HG02973 (cell line): ENCODE measurements around the gene SPTBN5.

Source experiments
- ATAC-seq: cut with Tn5 transposase; IDR thresholded peaks from one replicate; pipeline ENCODE4 v1.9.1; 2021; ENCODE audit warnings: moderate library complexity; ENCODE audit not compliant: unreplicated experiment

SPTBN5 gene

DNA sequence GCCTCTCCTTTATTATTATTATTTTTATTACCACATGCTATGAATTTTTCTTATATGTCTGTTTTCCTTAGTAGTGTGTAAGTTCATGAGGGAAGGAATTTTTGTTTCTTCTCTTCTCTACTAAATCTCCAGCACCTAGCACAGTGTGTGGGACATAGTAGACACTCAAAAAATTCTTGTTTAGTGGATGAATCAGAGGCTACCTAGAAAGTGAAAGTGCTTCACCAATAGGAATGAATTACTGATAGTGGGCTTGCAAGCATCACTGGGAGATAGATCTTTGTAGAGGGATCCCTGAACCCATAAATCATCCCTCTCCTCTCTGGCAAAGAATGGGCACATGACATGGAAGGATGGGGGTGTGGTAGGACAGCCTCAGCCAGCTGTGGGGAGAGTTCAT is 8.5 kb downstream of the SPTBN5 start:
- ATAC-seq: no peak

DNA sequence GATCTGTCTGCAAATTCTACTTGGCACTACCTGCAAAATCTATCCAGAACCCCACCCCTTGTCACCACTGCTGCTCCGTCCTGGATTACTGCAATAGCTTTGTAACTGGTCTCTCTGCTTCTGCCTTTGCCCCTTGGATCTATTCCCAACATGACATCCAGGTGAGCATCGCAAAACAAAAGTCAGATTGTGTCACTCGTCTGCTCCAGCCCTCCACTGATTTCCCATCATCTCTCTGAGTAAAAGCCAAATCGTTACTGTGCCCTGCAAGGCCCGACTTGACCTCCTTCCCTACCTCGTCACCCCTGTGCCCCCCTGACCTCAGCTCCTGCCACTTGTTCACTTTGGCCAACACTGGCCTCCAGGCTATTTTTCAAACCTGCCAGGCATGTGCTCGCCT is 9.4 kb downstream of the SPTBN5 start:
- no peak for ATAC-seq

DNA sequence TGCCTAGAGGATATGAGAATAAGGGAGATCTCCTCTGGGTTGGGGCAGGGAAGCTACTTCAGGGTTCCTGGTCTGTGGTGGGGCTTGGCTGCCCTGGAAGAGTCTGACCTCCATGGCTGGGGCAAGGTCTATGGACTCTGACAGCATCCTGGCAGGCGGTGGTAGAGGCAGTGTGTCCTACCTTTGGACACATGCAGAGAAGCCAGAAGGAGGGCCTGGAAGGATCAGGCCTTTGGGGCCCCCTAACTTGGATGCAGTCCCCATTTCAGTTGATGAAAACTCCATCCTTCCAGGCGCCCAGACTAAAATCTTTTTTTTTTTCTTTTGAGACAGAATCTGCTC is 10.4 kb downstream of the SPTBN5 start:
- ATAC-seq: no peak

DNA sequence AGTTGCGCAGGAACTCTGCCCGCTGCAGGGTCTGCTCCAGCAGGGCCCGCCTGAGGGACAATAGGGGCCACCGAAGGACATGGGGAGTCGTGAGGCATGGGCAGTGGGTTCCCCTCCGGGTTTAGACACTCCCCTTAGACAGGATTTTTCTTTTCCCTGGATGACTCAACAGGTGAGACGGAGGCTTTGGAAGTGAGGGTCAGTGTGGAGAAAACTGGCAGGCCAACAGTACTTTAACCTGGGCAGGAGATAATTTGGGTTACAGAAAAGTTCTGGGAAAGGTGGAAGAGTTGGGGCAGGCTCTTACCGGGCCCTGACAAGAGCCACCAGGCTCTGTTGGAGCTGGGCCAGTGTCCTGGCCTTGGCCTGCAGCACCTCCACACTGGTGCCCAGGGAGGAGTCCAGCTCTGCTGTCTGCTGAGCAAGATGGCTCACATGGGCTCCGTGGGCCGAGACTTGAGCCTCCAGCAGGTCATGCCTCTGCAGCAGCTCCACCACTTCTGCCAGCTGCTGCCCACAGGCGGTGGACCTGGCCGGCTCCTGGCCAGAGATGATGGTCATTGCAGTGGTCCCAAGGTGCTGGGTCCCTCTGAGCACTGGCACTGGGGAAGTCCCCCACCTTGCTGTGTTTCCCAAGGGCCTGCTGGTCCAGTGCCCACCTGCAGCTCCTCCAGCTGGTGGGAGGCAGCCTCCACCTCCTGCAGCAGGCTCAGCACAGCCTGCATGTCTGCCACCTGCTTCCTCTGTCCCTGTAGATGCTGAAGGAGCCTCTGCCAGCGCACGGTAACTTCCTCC is 11.0 kb downstream of the SPTBN5 start:
- no peak for ATAC-seq

DNA sequence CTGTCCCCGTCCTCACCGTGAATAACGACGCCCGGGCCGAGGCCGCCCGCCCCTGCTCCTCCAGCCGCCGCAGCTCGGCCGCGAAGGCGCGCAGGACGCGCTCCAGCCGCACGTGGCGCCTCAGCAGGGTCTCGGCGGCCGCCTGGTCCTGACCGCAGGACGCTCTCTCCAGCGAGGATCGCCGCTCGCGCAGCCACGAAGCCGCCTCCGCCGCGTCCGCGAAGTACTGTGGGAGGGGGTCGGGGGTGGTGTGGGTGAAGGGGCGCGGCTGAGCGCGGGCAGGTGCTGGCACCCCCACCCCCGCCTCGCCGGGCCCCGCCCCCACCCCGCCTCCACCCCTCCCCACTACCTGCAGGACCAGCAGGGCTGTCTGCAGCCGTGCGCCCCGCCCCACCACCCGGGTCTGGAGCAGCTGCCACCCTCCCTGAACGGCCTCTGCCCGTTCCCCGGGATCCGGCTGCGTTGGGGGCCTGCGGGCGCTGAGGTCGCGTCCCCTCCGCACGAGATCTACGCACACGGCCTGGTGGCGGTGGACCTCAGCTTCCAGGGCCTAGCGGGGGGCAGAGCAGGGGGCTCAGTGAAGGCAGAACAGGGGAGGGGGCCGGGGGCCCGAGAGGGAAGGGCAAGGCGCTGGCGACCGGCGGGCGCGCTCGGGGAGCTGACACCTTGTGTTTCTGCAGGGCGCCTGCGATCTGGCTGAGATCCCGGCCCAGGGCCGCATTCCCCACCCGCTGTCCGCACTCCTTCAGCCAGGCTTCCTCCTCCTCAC is 11.7 kb downstream of the SPTBN5 start:
- ATAC-seq: no peak

DNA sequence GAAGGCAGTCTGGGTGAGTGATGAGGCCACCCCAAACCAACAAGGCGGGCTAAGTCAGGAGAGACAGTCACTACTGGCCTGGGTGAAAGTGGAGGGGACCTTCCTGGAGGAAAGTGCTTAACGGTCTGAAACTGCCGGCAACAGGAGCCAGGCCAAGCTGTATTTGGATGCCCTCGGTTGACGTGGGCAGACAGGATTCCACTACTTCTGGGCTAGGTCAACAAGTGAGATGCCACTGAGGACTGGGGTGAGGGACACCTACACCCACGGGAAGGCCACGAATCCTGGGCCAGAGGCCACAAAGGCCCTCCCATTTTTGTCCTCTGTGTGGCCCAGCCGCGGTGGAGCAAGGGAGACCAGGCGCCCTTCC is 12.3 kb downstream of the SPTBN5 start:
- ATAC-seq: no peak

DNA sequence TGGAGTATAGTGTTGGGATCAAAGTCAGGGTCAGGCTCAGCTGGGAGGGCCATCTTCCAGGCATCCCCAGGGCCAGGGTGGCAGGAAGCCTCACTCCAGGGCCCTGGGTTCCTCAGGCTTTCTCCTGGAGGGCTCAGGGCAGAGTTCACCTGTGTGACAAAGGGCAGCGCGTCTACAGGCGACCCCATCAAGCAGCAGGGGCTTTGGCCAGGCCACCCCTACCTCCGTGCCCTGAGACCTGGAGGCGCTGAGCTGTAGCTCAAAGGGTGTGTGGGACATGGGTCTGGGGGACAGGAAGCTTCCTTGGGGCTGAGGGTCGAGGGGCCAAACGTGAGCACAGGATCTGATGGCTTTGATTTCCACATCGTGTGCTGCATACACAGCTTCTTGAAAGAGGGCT is 12.8 kb downstream of the SPTBN5 start:
- ATAC-seq: no peak

DNA sequence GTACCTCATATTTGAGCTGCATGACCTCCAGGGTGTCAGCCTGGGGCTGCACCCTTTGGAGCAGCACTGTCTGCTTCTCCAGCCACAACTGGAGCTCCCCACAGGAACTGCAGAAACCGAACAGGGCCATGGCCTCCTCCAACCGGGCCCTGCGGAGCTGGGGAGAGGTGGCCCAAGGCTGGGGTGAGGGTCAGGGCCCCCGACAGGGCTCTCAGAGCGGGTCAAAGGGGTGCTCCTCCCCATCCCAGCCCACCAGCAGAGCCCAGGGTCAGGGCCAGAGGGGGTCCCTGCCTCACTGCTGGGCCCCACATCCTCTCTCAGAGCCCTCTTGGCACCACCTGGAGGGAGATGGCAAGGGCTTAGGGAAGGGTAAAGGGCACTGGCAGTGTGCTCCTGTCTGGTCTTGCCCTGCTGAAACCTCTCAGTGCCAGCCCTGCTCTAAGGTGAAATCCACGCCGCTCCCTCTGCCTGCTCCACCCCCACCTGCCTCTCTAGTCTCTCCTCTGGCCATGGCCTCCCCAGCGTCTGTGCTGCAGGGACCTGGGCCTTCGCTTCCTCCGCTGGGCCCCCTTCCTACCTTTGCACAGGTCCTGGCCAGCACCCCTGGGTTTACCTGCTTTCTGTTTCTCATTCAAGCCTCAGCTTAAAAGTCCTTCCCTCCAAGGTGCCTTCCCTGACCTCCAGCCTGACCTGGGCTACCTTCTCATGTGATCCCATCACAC is 13.5 kb downstream of the SPTBN5 start:
- no peak for ATAC-seq

DNA sequence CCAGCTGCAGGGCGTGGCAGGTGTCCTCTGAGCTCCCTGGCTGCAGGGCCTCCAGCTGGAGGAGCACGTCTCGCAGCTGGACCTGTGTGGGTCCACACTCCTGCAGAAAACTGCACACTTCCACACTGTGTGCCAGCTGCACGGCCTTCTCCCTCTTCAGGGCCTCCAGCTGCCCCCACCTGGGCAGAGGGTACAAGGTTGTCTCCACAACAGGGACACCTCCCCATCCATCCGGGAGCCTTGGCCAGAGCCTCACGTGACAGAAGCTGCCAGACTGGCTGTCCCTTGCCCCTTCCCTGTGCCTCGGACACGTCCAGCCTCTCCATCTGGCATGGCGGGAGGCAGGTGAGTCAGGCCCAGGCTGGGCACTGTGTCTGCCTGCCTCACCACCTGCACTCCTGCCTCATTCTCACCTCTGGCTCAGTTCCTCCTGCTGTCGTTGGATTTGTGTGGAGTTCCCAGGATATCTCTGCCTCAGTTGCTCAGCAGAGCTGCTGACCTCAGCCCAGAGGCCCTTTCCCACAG is 14.5 kb downstream of the SPTBN5 start:
- ATAC-seq: no peak

DNA sequence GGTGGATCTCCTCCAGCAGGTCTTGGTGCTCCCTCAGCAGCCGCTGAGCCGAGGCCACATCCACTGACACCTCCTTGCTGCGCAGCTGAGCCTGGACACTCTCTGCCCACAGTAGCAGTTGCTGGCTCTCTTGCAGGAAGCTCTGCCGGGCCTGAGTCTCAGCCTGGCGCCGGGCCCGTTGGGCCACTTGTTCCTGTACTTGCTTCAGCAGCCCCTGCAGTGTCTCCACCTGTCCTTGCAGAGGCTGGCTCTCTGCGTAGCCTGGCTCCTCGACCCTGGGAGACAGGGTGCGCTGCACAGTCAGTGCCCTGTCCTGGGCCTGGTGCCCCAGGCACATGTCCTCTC is 15.5 kb downstream of the SPTBN5 start:
- no peak for ATAC-seq

DNA sequence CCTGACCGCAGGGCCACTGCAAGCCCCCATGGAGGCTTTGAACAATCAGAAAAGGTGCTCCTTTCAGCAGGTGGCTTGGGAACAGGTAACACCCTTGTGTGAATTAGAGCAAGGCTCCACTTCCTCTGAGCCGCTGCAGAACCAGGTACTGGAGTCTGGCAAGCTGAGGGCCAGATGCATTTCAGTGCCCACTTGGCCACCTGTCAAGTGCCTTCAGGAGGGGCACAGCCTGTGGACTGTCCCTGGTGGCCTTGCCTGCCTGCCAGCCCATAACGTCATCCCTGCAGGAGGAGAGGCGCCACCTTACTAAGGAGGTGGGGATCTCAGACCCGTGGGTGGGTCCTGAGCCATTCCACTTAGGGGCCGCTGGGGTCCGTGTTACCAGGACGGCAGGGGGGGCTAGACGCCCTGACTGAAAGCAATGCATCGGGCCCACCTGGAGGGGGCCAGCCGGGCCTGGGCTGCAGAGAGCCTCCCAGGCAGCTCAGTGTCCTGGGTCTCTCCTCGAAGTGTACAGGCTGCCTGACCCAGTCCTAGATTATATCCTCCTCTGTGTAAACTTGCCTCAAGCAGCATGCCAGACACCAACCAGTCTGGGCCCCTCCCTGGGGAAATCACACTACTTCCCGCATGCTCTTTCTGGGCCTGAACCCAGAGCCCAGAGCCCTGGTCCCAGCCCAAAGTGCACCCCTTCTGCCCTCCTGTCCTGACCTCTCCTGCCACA is 16.1 kb downstream of the SPTBN5 start:
- no peak for ATAC-seq

DNA sequence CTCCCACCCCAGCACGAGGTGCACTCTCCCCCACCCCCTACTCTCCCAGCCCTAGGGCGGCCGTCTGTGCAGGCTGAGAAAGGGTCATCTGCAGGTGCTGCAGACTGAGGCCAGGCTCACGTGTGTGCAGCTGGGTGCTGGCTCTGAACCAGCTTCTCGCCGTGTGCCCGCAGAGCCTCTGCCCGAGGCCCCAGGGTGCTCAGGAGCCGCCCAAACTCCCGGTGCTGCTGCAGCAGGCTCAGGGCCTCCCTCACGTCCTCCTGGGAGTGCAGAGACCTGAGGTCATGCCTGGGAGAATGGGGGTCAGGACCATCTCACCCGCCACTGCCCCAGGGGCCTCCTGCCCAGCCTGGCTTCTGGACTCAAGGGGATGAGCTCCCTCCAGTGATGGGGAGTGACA is 17.2 kb downstream of the SPTBN5 start:
- ATAC-seq: no peak

DNA sequence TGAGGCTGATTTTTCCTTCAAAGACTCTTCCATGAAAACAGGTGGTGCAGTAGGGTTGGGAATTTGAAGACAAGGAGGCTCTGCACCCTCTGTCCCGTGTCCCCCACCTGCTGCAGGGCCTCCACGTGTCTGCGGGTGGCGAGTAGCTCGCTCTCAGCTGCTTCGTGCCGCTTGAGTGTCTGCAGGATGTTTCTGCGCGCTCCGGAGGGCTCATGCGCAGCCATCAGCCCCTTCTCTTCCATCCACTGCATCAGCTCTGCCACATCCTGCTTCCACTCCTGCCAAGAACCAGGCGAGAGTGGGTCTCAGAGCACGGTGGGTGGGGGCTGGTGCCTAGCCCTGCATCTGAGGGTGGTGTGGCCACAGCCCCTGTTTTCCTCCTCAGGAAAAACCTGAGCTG is 17.8 kb downstream of the SPTBN5 start:
- ATAC-seq: no peak

DNA sequence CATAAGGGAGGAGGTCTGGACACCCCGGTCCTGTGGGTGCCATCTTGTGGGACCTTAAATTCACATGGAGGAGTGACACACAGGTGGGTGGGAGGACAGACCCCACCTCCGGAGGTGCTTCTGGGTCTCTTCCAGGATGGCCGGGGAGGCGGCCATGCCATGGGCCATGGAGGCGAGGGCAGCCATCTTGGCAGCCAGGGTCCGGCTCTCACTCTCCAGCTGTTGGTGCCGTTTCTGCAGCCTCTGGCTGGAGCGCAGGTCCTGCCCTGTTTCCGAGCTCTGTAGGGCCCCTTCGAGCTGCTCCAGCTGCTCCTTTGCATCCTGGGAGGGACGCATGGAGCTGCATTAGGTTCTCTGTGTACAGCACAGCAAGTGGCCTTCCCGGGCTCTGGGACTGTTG is 19.1 kb downstream of the SPTBN5 start:
- ATAC-seq: no peak

DNA sequence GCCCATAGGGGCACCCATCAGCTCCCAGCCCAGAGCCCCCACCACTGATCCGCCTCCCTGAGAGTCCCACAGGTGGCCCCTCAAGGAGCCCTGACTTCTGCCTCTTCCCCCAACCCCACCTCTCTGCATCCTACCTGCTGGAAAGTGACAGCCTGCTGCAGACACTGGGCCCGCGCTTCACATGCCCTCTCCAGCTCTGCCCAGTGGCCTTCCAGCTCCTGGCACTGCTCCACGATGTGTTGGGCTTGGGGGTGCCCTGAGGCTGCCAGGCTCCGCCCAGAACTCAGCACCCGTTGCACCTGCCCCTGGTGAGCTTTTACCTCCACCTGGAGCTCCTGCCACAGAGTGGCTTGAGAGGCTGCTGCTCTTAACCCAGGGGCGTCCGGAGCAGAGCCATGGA is 20.1 kb downstream of the SPTBN5 start:
- no peak for ATAC-seq

DNA sequence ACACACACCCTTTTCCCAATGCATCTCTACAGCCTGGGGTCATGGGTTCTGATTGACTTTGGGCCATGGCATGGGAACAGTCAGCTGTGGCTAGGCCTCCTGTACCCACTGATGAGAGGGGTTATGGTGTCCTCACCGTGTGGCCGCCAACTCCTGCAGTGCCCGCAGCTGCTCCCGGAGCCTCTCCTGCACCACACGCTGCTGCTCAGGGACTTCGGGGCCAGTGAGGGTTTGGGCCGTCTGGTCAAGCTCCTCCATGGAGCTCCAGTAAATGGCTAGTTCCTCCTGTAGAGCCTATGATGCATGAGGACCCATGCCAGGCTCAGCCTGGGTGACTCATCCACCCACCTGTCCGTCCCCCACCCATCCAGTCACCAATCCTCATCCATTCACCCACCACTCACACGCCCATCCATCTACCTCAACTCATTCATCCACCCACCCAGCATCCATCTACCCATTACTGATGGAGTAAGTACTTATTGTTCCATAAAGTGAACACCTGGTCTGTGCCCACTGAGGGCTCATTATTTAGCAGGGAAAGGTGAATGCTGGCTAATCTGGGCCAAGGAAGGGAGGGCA is 21.6 kb downstream of the SPTBN5 start:
- no peak for ATAC-seq

DNA sequence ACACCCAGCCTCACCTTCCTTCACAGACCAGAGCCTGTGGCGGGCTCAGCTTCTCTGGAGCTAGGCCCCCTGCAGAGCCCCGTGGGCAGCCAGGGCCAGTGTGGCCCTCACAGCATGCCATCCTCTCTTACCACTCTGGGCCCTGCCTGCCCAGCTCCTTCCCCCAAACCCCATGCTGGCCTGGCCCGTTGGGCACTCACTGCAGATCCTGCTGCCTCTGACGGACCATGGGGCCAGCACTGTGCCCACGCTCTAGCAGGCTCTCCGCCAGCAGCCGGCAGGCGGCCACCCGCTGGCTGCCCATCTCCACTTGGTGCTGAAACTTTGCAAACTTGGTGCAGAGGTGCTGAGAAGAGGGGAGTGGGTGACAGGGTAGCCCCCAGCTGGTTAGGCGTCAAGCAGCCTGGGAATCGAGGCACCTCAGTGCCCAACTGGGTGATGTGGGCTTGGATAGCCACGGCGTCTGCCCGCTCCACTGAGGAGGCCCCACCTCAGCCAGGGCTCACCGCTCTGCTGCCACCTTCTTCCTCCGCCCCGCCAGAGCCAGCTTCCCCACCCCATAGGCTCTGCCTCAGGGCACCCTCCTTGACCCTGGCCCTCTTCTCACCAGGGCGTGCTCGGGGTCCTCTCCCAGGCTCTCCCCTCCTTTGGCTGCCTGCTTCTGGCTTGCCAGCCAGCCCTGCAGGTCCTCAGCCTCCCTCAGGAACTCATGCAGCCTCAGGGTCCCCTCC is 22.5 kb downstream of the SPTBN5 start:
- no peak for ATAC-seq

DNA sequence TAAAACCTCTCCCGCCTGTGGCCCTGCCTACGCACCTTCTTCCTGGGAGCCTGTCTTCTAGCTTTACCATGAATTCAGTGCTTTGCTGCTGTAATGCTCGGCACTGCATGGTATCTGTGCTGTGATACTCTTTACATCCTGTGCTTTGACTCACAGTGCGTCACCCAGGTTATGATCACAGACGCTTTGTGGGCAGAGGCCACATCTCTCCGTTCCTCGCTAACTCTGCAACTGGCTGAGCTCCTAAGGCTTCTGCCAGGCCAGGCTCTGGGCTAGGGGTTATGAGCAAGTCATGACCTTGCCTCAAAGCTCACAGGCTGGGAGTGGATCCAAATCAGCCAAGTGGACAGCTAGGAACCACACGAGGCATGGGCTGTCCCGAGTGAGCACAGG is 23.2 kb downstream of the SPTBN5 start:
- no peak for ATAC-seq

DNA sequence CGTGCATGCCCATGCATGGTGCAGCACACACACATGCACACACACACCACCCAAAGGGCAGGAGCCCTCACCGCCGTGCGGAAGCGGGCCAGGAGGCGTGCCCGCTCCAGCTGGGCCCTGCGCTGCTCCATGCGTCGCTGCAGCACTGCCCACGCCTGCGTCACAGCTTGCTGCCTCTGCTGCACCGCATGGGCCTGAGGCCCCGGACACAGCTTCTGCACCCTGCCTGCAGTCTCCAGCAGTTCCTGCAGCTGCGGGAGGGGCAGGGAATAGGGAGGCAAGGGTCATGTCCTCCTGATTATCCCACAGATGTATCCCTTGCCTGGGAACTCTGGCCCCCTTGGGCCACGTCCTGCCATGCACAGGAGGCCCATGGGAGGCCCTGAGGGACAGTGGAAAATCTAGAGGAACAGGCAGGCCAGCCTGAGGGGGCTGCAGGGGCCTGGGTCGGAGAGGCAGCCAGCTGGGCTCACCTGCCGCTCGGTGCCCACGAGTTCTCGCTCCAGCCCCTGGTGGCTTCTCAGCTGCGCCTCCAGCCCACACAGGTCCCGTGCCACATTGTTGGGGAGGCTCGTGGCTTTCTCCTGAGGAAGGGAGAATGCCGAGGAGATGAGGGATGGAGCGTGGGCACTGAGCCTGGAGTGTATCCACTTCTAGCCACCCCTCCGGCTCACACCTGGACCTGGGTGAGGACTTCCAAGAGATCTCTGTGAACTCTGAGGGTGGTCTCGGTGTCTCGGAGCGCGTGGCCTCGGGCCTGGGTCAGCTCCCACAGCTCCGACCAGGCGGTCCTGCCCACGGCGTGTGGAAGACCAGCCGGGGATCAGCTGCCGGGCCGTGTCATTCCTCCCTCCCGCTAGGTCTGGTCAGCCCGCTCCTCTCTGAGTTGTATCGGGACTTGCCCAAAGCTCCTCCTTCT is 23.8 kb downstream of the SPTBN5 start:
- no peak for ATAC-seq
